ENCODE results near the gene CHRM5.

GRCh38 chr15:33968821-33969220 is 524 bp downstream of the CHRM5 start:
- TF ChIP-seq CTCF (IDR thresholded peaks at IDR 0.05) (no peak), POLR2AphosphoS5 (IDR thresholded peaks at IDR 0.05) (no peak)
